ENCODE measurements around the gene CEP63.
"Not testable (repeated sequence)": the region's sequence is repeated elsewhere in the genome, so short reads cannot be mapped to it uniquely, and the experiment has no call there.

CEP63 gene

GRCh38 chr3:134522541-134522940 is 36.7 kb downstream of the CEP63 start:
- no peak for FAIRE-seq

GRCh38 chr3:134525293-134525692 is 39.4 kb downstream of the CEP63 start:
- no peak for FAIRE-seq

- no peak for FAIRE-seq
Measured at GRCh38 chr3:134526319-134526718, 40.5 kb downstream of the CEP63 start.

DNA sequence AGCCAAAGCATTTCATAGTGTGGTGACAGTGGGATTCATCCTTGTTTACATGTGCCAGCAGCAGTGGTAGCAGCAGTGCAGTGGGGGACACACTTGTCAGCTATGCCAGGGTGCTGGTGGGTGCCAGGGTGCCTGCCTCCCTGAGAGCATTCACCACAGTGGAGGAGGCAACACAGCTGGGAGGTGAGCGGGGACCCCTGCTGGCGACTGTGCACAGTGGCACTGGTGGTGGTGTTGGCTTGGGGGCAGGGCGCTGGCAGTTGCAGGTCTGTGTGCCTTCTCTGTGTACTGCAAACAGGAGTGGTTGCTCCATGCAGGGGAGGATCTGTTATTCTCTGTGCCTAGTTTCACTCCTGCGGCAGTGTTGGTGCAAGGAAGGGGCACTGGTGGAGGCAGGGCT is 41.2 kb downstream of the CEP63 start:
- no peak for FAIRE-seq

DNA sequence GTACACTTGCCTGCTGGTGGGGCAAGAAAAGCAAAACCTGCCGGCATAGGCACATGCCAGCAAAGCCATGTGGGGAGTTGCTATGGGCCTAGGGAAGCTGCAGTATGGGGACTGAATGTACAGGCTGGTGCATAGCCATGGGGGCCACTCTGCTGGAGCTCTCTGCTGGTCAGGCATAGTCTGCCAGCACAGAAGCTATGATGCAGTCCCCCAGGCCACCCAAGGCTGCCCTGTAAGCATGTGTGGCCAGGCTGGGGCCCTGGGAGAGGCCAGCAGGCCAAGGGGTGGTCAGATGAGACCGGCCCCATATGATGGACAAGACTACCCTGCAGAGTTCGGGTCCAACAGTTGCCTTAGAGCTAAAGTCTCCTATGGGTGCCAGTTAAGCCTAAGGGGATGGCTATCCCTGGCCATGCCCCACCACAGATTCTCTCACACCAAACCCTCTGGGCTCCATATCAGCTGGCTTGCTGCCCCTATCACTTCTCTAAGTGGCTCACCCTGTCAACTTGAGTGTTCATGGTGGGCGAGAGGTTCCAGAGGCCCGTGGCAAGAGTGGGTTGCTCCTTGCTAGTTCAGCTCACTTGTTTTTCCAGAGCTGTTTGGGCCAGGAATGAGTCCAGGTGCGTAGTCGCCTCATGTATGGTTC is 41.8 kb downstream of the CEP63 start:
- no peak for FAIRE-seq

GRCh38 chr3:134533493-134533892 is 47.6 kb downstream of the CEP63 start:
- FAIRE-seq = no peak

DNA sequence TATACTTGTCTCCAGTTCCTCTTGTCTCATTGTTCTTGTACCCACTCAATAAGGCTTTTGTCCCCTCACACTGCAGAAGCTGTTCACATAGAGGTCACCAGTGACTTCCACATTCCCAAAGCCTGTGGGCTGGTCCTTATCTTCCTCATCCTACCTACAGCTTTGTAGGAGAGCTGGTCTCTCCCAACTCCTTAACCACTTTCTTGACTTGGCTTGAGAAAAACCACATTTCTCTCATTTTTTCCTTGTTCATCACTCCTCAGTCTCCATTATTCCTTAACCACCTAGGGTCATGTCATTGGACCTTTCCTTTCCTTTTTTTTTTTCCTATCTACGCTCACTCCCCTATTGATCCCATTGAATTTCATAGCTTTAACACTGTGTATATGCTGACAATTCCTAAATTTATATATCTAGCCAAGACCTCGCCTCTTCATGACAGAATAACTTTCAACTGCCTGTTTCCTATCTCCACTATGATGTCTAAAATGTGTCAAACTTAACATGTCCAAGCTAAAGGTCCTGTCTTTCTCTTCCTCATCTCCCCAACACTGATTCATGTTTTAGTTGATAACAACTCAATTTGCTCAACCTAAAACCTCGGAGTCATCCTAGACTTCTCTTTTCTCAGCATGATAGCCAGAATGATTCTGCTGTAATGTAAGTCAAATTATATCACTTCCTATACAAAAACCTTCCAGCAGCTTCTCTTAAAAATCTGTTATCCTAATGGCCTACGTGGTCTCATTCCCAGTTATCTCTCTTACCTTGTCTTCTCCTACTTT is 49.5 kb downstream of the CEP63 start:
- no peak for FAIRE-seq

DNA sequence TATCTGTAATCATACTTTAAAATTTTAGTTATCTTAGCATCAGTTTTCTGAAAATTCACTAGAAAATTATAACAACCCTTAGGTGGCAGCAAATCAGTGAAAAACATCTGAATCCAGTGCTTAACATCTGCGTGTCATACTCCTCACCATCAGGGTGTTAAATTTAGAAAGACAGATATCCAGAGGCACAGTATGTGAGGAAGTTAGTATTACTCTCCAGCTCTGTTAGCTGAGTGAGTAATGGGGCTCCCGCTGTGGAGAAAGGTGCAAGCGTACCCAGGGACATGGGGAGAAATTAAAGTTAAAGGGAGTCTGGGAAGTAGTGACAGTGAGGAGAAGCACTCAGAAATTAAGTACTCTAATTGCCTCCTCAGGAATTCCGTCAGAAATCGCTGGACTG is 50.9 kb downstream of the CEP63 start:
- FAIRE-seq = no peak

DNA sequence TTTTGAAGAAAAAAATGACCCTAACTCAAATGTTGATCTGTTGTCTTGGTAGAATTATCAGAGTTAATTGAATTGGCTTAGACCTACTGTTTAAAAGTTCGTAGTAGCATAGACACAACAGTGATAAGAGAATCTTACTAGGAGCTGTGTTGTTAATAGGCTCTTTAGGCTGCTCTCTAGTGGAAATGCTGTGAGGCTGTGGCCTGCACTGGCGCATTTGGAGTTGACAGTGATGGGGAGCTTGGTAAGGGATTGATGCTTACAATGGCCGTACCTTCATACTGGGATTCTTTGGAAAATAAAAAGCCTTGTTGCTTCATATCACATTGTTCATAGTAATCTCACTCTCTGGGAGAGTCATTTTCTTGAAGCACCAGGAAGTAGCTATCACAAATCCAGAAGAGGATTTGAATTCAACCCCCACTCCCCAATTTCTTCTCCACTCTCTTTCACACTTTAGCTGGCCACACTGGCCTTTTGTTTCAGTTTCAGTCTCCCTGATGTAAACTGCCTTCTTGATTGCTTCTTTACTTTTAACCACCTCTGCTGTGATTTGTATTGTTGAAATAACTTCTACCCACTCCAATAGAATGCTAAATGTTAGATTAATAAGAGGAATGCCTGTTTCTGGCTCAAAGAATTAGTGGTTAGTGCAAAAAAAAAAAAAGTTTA is 56.6 kb downstream of the CEP63 start:
- no peak for FAIRE-seq

- FAIRE-seq = no peak
Measured at GRCh38 chr3:134543113-134543512, 57.3 kb downstream of the CEP63 start.

DNA sequence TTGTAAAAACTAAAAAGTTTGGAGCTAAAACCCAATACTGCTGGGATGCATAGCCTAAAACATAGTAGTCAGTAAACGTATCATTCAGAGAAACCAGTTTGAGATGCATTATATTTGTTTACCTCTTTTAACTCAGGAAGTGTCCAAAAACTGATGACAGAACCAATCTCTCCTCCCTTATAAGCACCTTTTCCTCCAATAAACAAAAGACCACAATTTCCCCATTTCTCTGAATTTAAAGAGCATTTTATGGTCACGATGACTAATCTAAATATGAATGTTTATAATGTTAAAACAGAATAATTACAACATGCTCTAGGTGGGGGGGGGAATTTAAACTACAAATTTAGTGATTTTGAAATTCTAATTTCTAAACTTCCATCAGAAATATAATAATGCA is 58.5 kb downstream of the CEP63 start:
- no peak for FAIRE-seq

- FAIRE-seq = not testable (repeated sequence)
Measured at GRCh38 chr3:134544783-134545182, 58.9 kb downstream of the CEP63 start.

- no peak for FAIRE-seq
Measured at GRCh38 chr3:134545818-134546217, 60.0 kb downstream of the CEP63 start.

DNA sequence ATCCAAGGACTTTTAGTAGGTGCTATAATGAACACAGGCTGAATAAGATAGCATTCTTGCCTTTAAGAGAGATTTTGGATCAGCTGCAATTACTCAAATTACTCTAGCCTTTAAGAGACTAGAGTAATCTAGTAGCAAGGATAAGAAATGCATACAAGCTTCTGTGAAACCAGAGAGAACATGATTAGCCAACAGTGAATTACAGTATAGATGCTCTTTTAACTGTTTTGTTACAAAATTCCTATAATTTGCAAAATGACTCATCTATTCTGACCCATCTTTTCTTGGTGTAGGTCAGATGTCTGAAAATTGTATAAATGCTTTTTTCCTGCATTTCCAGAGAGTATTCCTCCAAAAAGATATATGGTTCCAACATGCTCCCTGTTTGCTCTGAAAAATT is 66.9 kb downstream of the CEP63 start:
- no peak for FAIRE-seq

- no peak for FAIRE-seq
Measured at GRCh38 chr3:134559591-134559990, 73.7 kb downstream of the CEP63 start.

DNA sequence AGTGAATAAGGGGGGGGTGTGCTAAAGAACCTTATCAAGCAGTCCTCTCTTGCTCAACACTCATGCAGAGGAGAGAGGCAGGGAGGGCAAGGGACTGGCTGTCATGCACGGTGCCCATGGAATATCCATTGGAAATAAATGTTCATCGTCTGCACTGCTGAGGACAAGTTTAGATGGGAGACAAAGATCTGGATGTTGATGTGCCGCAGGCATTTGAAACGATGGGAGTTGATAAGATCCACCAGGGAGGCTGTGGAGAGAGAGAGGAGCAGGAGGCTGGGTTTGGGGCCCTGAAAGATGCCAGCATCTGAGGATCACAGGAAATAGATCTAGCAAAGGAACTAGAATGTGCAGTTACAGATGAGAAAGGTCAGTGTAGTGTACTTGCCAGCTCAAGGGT is 76.2 kb downstream of the CEP63 start:
- no peak for FAIRE-seq

DNA sequence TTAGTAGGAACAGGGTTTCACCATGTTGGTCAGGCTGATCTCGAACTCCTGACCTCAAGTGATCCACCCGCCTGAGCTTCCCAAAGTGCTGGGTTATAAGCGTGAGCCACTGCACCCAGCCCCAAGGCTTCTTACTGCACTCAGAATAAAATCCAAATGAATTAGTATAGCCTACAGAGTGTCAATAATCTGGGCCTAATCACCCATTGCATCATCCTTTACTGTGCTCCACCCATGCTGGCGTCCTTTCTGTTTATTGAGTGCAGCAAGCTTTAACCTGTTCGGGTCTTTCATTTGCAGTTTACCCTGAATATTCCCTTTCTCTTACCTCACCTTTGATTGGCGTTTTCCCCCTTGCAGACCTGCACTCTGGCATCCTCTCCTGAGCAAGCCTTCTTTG is 77.7 kb downstream of the CEP63 start:
- no peak for FAIRE-seq

GRCh38 chr3:134564991-134565390 is 79.1 kb downstream of the CEP63 start:
- no peak for FAIRE-seq

DNA sequence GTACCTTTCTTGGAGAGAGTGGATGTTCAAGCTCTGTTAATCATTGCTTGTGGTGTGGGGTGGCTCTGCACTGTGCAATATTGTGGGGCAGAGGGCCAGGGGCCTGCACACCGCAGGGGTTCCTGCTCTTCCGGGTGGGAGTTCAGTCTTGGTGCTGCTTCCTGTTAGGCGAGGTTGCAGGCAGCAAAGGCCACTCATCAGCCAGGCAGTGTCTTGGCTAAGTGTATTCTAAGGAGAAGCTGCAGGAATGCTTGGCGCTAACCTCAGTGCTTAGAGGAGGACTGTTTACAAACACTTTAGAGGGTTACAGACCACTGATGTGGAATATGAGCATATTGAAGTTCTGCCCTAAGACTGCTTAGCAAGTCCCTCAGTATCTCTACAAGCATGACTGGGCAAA is 81.7 kb downstream of the CEP63 start:
- FAIRE-seq = no peak

DNA sequence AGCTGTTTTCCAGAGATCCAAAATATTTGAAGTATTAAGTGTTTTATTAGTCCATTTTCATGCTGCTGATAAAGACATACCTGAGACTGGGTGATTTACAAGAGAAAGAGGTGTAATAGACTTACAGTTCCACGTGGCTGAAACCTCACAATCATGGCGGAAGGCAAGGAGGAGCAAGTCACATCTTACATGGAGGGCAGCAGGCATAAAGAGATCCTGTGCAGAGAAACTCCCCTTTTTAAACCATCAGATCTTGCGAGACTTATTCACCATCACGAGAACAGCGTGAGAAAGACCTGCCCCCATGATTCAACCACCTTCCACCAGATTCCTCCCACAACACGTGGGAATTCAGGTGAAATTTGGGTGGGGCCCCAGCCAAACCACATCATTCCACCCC is 82.9 kb downstream of the CEP63 start:
- FAIRE-seq = no peak

DNA sequence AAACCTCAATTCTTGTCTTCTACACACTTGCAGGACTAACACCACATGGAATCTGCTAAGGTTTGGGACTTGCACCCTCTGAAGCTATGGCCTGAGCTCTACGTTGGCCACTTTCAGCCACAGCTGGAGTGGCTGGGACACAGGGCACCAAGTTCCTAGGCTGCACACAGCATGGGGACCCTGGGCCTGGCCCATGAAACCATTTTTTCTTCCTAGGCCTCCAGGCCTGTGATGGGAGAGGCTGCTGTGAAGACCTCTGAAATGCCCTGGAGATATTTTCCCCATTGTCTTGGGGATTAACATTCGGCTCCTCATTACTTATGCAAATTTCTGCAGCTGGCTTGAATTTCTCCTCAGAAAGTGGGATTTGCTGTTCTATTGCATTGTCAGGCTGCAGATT is 84.0 kb downstream of the CEP63 start:
- not testable (repeated sequence) for FAIRE-seq

- FAIRE-seq = no peak
Measured at GRCh38 chr3:134576426-134576825, 90.6 kb downstream of the CEP63 start.

DNA sequence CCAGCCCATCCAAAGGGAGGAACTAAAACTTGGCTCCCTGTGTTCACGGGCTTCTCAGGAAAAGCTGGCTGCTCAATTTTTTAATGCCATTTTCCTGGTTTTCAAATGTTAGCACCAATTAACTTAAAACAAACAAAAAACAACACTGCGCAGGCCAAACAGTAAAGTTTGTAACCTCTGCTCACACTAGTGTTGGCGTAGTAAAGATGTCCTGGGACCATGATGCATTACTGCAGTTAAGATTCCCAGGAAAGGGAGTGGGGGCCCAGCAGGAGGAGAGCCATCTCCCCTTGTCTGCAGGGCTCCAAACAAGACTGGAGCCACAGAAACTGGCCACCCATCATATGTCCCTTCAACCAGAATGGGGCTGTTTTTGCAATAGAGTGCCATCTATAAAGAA is 91.0 kb downstream of the CEP63 start:
- no peak for FAIRE-seq

GRCh38 chr3:134579141-134579665 is 93.3 kb downstream of the CEP63 start:
- no peak for FAIRE-seq
